ENCODE results near the gene NOX5.

Gene NOX5

GRCh38 chr15:69084404-69085030 lies 70.0 kb downstream of the NOX5 start:
- no peak for DNase-seq

GRCh38 chr15:69085325-69086081 lies 71.0 kb downstream of the NOX5 start:
- no peak for DNase-seq

DNA sequence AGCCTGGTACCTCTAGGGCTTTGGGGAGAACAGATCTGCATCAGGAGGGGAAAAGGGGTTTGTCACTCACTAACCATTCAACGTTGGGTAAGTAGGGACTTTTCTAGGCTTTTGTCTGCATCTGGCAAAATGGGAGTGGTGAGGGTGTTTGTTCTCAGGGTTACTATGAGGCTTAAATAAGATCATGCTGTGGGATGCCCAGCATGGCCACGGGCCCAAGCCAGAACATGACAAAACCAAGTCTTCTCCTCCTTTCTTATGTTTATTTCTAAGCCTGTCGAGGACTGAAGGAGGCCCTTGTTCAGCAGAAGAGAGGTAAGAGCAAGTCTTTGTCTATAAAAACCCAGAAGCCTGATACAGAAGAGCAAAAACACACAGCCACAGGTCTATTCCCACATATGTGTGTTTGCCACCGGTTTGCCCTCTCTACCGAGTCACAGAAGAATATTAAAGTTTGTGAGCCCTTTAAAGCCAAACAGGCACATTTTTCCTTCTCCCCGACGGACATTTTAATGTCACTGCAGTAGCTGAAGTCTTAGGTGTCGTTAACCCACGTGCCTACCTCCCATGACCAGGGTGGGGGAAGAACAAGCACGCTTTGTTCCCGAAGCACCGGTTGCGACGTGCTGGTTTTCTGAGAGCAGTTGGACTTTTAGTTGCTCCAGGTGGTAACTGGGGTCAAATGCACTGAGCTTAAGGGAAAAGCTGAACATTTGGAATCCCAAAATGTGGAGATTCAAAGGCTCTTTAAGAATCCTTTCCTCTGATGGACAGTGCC lies 72.1 kb downstream of the NOX5 start:
- no peak for DNase-seq

DNA sequence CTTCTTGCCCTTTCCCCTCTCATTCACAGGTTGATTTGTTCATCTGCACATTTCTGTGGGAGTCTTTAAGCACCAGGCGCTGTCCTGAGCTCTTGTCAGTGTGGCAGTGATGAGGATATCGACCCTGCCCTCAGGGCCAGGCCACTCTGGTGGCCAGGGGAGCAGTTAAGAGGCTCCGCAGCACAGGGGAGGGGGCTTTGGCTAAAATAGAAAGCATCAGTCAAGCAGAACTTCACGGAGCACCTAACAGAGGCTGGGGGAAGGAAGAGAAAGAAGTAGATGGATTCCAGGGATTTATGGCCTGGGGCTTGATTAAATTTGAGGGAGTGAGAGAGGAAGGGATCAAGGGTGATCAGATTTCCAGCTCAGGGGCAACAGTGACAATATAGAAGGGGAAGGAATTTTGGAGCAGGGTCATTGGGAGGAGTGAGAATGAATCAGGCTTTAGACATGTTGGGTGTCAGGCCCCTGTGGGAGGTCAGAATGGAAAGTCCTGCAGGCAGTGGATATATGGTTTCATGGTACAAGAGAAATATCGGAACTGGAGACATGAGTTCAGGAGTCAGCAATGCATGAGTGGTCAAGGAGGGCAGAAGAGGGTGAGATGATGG lies 73.0 kb downstream of the NOX5 start:
- DNase-seq = no peak

DNA sequence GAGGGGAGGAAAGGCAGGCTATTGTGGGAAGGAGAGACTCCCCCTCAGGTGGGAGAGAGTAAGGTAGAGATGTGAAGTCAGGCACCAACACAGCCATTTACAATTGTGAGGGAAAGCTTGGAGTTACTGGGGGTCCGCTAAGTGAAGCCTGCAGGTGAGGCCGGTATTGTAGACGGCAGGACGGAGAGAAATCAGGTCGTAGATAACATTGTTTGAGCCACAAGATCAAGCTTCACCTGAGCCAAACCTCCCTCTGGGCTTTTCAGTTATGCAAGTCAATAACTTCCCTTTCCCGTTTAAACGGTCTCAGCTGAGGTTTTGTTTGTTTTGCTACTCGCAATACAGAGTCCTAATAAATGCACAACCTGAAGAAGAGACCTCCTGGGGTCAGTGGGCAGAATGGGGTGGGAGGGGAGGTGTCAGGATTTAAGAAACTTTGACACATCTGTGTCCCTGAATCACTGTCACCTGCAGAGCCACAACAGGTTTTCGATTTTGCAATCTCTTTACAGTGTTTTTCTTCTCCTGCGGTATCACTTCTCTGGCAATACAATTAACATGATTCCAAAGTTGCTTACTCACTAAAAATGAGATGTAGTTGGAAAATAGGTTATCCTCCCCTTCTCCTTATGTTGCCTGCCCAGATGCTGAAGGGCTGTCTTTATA lies 73.9 kb downstream of the NOX5 start:
- DNase-seq = no peak

DNA sequence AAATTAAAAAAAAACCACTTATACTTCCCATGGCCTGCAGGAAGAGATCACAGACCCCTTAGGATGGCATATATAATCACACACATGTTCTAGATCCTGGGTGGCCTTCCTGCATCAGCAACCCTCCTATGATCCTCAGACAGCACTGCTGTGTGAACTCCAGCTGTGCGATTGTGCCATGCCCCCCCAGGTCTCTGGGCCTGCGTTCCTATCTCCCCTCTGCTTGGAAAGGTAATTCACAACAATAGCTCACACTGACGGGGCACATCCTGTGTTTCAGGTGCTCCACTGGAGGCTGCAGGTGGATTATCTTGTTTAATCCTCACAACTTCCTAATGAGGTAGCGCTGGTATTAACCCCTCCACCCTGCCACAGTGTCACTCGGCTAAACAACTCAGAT lies 74.8 kb downstream of the NOX5 start:
- no peak for DNase-seq

DNA sequence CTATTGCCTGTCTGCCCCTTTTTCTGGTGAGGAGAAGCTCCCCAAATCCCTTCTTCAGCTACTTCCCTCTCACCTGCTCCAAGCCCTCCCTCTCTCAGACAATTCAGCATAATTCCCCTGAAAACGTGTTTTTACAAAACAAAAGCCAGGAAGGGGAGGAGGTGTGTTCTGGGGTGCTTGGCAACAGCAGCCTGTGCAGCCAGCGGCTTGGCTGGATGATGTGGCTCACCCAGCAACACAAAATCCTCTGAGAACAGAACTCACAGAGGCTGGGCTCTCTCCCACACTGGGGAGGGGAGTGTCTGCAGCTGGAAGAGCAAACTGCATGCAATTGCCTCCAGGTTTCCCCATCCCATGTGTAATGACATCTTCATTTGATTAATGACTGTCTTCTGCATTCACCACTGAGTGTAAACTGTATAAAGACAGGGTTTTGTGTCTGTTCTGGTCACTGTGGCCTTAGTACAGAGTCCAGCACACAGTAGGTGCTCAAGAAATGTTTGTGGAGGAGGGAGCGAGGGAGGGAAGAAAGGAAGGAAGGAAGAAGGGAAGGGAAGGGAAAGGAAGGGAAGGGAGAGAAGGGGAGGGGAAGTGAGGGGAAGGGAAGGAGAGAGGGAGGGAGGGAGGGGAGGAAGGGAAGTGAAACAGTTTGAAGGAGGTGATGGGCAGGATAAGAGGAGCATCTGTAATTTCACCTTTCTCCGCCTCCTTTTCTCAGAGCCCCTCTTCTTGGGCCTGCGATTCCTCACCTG lies 75.9 kb downstream of the NOX5 start:
- no peak for DNase-seq

GRCh38 chr15:69091654-69092053 lies 77.2 kb downstream of the NOX5 start:
- no peak for DNase-seq

GRCh38 chr15:69092159-69092558 lies 77.7 kb downstream of the NOX5 start:
- no peak for DNase-seq

DNA sequence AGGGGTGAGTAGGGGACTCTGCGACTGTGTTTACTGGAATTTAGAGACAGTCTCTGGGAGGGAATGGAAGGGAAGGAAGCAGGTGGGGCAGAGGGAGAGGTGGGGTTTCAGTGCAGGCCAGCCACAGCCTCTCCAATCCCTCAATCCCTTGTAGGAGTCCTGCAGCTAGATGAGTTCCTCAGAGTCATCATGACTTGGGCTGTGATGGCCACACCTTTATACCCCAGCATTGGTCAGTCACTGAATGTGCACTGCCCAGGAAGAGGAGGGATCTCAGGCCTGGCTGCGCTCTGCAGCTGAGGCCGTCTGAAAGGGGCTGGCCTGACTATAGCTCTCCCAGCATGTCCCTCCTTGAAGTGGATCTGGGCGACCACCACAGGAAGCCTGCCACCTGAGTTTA lies 78.6 kb downstream of the NOX5 start:
- no peak for DNase-seq

DNA sequence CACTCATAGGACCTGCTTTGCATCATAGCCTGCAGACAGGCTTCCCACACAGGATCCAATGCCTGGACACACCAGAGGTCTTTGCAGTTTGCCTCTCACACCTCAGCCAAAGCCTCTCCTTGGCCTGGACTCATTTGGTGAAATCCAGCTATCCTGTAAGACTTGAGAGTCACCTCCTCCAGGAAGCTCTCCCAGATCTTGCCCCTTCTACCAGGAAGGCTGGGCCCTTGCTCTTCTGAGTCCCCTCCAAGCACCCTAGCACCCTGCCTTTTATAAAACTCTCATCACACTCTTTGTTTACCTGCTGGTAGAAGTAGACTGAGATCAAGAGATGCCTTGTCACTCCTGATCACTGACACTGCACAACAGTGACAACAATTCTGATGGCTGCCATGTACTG lies 79.1 kb downstream of the NOX5 start:
- no peak for DNase-seq

DNA sequence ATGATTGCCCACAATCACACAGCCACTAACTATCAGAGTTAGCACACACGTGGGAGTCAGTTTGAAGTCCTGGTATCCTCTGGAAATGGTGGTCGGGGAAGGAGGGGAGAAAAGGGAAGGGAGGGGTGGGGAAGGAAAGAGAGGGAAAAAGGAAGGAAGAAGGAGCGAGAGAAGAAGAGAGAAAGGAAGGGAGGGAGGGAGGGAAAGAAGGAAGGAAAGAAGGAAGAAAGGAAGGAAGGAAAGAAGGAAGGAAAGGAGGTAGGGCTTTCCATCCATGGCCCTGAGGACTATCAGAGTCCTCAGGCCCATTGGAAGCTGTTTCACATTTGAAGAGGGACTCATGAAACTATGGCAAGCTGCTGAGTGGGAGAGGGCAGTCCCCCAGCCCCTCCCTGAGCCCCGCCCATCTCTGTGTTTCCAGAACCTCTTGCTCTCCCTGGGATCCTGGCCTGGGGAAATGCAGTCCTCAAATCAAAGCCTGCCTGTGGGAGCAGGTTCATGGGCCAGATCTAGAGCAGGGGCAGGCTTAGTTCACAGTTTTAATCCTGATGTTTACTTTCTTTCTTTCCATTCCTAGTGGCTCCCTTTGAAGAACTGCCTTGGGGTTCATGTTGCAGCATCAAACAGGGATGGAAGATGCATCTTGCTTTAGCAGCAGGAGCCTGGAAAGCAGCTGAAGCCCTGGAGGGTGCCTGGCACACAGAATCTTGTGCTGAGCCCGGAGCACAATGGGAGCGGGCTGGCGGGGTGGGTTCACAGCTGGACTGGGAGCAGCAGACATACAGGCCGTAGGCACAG lies 79.8 kb downstream of the NOX5 start:
- no peak for DNase-seq

DNA sequence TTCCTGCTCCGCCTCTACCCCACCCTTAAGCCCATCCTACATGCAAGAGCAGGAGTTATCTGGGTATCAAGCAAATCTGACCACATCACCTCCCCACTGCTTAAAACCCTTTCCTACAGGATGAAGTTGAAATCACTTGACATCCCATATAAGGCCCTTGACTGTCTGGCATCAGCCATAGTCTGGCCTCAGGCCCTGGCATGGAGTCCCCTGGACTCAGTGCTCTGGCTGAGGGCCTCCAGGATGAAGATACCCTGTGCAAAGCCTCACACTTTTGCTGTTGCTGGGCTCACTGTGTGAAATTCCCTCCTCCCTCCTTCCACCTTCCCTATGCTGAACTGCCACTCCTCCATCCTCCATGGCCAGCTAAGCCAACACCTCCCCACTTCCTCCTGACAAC lies 80.8 kb downstream of the NOX5 start:
- DNase-seq = no peak

GRCh38 chr15:69096196-69096595 lies 81.7 kb downstream of the NOX5 start:
- DNase-seq = no peak

- DNase-seq = no peak
Observed at GRCh38 chr15:69096626-69097025, 82.1 kb downstream of the NOX5 start.

- no peak for DNase-seq
Observed at GRCh38 chr15:69098771-69099170, 84.3 kb downstream of the NOX5 start.

DNA sequence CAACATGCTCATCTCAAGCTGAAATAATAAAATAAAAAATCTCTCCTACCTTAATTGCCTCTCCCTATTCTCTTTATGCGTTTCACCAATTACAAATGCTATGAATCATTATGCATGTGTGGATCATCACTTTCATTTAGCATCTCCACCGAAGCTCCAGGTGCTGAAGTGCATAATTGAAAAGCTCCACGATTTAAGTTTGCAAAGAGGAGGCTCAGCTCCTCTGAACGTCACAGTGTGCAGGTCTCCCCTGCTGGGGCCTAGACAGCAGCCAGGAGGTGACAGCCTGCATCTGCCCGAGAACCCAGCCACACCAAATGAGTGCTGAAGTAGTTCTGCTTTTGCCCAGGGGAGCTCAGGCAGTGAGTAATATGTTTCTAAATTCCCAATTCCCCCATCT lies 85.4 kb downstream of the NOX5 start:
- no peak for DNase-seq

GRCh38 chr15:69100821-69101220 lies 86.3 kb downstream of the NOX5 start:
- DNase-seq = no peak

GRCh38 chr15:69104050-69104750 lies 89.7 kb downstream of the NOX5 start:
- DNase-seq = no peak

DNA sequence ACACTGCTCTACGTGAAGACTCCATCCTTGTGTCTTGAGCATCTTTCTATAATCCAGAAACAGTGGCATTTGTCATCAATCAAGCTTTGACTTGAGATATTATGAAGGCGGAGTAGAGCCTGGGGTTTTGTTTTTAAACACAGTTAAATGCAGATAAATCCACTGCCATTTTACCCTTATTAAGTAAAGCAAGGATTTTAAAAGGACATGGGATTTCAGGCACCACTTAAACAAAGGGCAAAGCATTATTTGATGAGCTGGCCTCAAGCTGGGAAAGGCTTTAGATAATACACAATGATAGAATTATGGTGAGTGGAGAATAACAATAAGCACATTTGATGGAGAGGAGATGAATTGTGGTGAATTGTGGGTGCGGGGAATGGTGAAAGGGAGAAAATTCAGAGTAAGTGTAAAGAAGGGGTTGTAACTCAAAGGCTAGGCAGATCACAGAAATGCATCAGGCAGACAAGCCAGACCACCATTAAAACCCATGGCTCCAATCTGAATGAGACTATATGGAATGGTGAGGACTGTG lies 91.0 kb downstream of the NOX5 start:
- DNase-seq = no peak

Data from activated CD4-positive, CD25-positive, alpha-beta regulatory T cell (primary cell).